ENCODE results near the gene HSPA9.

HSPA9 gene

DNA sequence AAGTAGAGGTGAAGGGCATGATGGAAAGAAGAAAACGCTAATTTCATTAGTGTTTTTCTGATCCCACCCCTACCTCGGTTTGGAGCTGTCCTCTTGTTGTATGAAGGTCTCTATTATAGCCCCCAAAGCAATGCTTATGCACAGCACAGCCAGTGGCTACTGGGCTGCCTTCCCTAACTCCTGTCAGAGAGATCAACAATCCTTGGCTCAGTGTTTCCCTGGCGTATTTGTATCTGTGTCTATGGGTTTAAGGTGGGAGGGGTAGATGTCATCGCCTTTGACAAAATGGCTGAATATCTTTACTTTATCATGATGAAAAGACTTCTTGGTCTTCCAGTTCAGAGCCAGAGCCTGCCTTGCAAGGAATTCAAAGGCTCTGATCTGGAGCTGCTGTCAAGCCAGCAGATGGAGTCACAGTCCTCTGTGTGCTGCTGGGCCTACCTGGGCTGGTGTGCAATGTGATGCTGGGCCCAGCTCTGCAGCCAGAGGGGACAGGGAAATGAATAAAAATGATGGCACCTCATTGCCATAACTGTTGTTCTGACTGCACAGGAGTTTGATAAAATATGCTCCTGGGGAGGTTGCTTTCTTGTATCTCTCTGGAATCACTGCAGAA lies 20.1 kb upstream of the HSPA9 start:
- no peak for DNase-seq (ENCODE audit: low spot score)

DNA sequence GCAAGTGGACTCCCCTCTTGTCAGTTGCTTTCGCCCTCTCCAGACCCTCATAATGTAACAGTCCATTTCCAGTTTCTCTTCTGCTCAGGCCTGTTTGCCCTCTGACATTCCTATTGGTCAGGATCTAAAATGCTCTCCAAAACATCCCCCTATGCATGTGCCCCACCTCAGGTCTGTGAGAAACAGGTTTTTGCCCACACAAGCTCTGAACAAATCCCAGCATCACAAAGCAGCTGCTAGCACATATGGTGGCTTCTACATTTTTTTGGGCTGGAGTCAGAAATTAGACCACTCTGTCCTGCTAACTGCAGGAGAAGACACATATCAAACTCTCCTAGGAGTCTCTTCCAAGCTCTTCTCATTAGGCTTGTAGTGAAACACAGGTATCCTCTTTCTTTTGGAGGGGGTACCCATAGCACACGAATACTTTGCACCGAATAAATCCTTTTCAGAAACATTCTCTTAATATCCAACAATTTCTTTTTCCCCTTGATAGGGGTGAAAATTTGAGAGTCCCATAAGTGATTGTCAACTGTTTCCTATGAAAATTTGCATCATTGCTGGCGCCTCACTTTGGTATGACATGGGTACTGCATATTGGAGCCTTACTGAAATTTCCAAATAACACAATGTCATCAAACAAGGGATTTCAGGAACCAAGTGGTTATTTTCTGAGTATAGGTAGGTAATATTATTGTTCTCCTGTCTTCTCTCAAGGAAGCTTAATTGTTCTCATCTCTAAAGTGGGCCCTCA lies 19.3 kb upstream of the HSPA9 start:
- no peak for DNase-seq (ENCODE audit: low spot score)

DNA sequence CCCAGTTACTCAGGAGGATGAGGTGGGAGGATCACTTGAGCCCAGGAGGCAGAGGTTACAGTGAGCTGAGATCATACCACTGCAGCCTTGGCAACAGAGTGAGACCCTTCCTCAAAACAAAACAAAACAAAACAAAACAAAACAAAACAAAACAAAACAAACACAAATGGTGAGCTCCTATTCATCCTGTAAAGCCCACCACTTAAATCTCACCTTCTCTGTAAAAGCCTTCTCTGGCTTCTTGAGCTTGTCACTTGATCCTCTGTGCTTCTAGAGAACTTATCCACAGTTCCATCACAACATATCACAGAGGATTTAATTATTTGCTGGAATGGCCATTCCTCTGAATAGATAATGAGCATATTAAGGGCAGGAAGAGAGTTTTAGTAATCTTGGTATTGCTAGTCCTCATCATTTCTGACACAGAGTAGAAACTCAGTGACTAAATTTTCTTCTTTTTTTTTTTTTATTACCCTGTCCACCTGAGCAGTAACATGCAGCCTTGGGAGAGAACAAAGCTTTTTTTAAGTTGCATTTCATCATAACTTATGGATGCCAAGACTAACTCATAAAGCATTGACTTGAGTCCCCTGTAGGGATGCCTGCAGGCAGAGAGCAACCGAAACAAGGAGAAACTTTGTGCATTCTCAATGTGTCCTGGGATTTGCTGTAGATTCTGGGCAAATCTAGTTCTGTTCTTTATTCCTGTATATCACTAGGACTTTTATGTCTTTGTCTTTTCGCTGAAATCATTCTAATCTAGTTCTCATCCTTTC lies 13.0 kb upstream of the HSPA9 start:
- DNase-seq (ENCODE audit: low spot score) = no peak

DNA sequence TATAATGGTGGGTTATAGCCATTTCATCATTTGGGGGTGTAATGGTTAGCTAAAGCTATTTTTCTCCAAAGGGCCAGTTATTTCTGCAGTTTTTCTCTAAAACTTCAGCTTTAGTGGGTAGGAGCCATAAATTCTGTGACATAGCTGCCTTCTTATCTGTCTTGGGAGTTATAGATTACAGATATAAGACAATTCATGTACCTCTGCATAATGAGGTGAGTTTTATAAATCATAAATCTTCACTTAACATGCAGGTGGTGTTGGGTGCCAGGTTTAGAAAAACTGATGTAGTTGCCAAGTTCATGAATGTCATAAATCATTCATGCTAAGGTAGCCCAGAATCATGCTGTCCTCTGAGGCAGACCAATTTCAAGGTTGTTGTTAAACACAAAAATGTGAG lies 10.0 kb upstream of the HSPA9 start:
- DNase-seq (ENCODE audit: low spot score) = no peak

DNA sequence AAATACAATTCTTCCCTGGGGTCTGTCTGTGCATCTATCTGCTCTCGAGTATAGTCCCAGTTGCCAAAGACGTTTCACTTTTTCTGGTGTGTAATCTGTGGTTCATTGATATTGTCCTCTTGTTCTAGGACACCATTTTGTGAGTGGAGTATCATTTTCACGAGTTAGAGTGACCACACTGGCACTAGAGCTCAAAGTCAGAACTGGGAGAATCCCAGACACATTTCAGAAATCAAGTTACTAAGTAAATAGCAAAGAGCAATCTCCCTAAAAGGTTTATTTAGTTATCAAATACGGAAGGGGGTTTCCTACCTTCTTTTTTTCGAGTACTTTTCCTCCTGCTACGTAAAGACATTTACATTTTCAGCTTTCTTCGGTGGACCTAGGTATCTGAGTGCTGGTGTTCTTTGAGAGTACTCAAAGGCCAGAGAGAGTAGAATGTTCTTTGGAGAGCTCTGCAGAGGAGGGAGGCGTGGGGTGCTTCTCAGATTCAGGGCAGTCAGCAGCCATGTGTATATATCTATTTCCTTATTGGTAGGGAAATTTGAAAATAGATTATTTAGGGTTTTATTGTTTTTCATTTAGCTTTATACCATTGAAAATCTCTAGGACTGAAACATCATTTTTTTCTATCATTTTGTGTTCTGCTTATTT lies 8.9 kb upstream of the HSPA9 start:
- DNase-seq (ENCODE audit: low spot score) = no peak

DNA sequence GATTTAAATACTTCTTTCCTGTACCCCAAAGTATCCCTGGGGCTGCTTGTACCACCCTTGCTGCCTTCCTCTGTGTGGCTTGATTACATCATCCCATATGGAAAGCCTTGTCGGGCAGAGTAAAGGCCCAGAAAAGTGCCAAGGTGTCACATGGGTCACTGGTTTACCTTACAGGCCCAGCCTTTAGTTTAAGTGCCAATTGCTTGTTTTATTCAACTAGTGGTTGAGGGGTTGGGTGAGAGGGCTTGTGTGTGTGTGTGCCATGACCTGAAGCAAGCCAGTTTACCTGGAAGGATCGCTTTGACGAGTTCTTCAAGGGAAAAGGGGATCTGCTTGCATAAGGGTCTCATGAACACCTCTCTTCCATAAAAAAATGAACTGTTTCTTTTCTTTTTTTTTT lies 7.8 kb upstream of the HSPA9 start:
- DNase-seq (ENCODE audit: low spot score) = no peak

DNA sequence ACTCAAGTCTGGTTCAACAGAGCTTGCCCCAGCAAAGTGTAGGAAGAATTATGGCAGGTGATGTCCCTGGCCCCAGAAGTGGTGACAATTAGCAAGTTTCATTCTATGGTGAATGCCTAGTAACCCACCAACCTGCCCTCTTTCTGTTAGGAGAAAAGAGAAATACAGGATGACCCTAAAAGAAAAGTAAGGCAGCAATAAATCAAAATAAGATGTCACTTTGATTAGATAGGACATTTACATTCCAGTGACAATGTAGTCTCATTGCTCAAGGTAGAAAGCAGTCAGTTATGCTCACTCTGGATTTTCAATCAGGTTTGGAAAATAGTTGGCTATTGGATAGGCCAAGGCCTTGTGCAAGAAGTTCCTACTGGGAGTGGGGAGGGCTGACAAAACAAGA lies 5.6 kb upstream of the HSPA9 start:
- no peak for DNase-seq (ENCODE audit: low spot score)

DNA sequence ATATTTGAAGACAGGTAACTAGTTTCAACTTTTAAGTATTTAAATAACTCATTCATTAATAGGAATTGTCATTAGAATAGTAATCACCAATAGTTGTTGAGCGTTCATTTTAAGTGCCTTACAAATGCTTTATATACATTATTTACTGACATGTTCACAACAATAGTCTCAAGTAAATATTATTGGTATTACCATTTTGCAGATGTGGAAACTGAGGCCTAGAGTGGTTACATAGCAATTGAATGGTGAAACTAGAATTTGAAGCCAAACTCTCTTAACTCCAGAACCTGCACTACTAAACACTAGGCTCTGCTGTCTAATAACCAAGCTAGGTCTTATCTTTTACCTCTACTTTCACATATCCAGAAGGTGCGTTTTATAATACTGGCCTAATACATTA lies 4.8 kb upstream of the HSPA9 start:
- no peak for DNase-seq (ENCODE audit: low spot score)

DNA sequence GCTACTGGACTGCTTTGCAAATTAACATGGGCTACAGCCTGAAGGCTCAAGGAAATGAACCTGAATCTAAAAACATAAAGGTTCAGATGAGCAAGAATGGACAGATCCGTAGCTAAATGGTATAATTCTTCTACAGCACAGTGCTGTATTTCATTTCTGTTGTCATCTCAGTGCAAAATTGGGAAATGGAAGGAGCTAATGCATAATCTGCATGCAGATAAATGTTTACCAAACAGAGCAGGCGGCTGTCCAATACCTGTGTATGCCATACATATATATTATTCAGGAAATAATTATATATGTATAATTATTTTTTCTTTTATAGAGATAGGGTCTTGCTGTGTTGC lies 4.3 kb upstream of the HSPA9 start:
- DNase-seq (ENCODE audit: low spot score) = no peak

DNA sequence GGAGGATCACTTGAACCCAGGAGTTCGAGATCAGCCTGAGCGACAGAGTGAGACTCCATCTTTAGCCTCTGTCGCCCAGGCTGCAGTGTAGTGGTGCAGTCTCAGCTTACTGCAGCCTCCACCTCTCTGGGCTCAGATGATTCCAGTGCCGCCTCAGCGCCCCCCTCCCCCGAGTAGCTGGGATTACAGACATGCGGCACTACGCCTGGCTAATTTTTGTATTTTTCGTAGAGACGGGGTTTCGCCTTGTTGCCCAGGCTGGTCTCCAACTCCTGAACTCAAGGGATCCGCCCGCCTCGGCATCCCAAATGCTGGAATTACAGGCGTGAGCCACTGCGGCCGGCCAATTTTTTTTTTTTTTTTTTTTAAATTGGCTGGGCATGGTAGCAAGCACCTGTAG lies 2.3 kb upstream of the HSPA9 start:
- DNase-seq (ENCODE audit: low spot score) = no peak

DNA sequence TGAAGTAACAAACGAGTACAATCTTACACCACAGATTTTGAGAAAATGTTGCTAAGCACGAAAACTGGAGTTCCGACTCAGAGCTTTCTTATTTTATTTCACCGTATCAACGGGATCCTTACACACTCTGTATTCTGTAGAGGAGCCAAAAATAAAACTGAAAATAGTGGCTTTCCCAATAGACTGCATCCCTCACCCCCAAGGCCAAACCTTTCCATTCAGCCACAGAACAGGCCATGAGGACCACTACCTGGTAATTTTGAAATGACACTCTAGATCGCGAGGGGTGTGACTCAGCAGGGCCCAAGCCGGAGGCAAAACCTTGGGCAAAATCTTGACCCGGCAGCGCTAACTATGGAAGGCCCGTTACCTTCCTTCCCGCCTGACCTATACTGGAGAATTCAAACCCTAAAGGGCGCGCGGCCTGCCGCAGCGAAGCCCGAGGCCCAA lies 432 bp downstream of the HSPA9 start:
- no peak for DNase-seq (ENCODE audit: low spot score)

DNA sequence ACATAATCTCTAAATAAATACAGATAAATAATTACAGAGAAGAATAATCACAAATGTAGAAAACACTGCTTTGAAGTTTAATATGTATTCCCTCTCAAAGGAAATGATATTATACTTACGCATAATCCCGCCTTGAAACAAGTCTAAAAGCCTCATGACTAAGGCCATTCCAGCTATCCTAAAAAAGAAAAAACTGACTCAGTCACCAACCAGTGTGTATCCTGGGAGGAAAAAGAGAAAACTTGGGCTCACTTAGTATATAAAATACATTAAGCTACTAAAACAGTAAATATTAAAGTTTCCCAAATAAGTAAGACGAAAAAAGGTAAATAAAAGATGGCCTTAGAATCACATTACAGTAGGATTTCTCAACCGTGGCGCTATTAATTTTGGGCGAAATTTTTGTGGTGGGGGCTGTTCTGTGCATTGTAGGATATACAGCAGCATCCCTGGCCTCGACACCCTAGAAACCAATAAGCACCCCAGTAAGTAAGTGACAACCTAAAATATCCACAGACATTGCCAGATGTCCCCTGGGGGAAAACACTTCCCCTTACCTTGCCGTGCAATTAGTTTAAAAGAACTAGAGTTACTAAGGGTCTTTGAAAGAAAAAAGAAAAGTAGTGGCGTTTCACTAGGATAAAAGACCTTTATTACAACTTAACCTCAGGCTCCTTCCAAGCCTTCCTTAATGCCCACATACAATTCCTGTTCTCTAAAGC lies 1.1 kb downstream of the HSPA9 start:
- DNase-seq (ENCODE audit: low spot score) = no peak

DNA sequence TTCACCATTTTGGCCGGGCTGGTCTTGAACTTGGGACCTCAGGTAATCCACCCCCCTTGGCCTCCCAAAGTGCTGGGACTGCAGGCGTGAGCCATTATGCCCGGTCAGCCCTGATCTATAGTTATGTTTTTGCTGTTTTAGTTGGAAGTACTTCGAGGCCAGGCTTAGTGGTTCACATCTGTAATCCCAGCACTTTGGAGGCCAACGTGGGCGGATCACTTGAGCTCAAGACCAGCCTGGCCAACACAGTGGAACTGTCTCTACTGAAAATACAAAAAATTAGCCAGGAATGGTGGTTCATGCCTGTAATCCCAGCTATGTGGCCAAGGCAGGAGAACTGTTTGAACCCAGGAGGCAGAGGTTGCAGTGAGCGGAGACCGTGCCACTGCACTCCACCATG lies 2.0 kb downstream of the HSPA9 start:
- no peak for DNase-seq (ENCODE audit: low spot score)

DNA sequence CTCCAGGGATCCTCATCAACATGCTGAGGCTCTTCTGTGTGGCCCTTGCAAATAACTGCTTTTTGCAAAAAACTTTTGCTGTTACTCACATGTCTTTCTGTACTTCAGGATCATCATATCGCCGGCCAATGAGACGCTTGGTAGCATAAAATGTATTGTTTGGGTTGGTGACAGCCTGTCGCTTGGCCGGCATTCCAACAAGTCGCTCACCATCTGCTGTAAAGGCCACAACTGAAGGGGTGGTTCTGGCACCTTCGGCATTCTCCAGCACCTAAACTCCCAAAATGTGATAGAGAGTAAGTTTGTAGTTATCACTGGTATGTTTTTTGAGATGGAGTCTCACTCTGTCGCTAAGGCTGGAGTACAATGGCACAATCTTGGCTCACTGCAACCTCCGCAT lies 4.3 kb downstream of the HSPA9 start:
- no peak for DNase-seq (ENCODE audit: low spot score)

DNA sequence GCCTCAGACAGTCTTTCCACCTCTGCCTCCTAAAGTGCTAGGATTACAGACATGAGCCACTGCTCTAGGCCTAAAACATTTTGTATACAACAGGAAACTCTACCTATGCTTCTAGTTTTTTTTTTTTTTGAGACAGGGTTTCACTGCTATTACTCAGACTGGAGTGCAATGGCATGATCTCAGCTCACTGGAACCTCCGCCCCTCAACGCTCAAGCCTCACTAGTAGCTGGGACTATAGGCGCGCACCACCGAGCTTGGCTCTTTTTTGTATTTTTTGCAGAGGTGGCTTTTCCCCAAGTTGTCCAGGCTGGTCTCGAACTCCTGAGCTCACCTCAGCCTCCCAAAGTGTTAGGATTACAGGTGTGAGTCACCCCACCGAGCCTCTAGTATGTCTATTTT lies 5.4 kb downstream of the HSPA9 start:
- DNase-seq (ENCODE audit: low spot score) = no peak

DNA sequence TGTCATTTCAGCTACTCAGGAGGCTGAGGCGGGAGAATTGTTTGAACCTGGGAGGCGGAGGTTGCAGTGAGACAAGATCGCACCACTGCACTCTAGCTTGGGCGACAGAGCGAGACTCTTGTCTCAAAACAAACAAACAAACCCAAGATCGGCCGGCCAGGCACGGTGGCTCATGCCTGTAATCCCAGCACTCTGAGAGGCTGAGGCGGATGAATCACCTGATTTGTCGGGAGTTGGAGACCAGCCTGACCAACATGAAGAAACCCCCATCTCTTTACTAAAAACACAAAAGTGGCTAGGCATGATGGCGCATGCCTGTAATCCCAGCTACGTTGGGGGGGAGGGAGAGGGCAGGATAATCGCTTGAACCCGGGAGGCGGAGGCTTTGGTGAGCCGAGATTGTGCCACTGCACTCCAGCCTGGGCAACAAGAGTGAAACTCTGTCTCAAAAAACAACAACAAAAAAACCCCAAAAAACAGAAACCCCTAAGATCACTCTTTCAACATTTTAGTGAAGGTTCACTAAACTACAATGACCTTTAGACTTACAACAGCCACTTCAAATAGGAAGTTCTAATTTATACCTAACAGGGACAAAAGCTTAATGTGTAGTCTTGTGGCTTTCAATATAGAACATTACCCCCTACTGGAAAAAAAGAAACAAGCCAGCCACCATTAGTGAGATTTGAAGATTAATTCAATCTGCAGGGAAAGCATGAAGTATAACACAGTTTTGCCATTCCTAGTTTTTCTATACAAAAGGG lies 7.0 kb downstream of the HSPA9 start:
- no peak for DNase-seq (ENCODE audit: low spot score)

DNA sequence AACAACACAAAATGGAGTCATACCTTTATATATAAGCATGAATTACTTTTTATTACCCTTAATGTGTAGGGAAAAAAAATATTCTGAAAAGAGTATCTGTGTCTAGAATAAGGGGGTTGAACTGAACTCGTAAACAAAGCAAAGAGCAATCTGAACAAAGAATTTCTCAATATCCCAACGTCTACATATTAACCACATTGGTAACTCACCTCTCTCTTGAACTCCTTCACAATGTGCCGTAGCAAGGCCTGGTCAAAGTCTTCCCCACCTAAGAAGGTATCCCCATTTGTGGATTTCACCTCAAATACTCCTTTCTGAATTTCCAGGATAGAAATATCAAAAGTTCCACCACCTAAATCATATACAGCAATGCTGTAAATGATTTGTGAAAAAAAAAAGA lies 8.4 kb downstream of the HSPA9 start:
- no peak for DNase-seq (ENCODE audit: low spot score)

DNA sequence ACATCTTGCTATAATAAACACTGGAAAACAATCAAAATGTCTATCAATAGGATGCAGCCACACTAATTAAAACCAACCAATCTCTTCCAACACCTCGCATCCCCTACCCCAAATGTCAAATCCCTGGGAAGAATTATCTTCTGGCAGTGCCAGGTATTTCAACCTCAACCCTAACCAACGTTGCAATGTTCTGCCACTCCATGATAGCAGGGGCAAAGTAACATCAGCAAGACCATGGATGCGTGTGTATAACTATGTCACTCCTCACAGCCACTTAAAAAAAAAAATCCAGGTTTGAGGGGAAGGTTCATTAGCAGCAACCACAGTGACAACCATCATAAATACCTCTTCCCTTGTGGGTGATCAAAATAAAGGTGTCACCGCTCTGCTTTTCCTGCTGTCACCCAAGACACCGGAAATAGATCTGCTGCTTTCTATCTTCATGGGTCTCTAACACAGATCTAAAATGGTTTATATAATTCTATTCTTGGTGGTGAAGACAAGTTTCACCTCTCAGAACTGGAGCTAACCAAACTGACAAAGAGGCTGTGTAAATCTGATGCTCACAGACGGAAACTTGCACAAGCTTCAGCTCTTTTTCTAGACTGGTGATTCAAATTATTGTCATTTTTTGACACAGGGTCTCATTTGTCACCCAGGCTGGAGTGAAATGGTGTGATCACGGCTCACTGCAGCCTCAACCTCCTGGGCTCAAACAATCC lies 9.9 kb downstream of the HSPA9 start:
- no peak for DNase-seq (ENCODE audit: low spot score)

DNA sequence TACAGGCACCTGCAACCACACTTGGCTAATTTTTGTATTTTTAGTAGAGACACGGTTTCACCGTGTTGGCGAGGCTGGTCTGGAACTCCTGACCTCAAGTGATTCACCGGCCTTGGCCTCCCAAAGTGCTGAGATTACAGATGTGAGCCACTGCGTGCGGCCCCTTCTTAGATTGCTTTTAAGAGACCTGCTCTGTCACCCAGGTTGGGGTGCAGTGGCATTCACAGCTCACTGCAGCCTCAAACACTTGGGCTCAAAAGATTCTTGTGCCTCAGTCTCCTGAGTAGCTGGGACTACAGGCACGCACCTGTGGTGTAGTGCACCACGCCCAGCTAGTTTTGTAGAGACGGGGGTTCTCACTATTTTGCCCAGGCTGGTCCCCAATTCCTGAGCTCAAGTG lies 11.0 kb downstream of the HSPA9 start:
- no peak for DNase-seq (ENCODE audit: low spot score)

DNA sequence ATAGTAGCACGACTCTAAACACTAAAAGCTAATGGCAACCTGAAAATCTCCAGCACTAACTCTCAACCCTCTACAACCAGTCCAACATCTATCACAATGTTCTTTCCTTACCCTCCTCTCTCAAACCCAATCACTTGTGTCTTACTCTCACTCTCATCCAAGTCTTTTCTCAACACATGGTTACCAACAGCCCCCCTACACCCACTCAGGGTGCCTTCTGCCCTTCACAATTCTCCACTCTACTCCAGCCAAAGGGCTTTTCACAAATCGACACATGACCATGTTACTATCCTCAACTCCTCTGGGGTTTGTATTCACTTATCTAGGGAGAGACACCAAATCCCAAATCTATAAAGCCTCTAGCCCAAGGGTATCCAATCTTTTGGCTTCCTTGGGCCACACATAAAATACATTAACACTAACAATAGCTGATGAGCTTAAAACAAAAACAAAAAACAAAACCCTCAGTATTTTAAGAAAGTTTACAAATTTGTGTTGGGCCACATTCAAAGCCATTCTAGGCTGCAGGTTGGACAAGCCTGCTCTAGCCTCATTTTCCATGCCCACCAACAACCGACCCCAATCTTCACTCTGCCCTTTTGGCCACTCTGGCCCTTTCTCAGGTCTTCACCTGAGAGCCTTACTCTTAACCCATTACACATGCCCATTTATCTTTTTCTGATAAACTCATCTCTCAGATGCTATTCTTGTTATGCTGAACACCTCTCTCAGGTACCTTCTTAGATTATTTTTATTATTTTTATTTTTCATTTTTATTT lies 11.7 kb downstream of the HSPA9 start:
- DNase-seq (ENCODE audit: low spot score) = no peak
